HuH-7.5 (cell line): ENCODE measurements around the gene TBC1D3C.
"Not testable (repeated sequence)": the region's sequence is repeated elsewhere in the genome, so short reads cannot be mapped to it uniquely, and the experiment has no call there.

Source experiments
- DNase-seq: peaks from one replicate; pipeline ENCODE4 v3.0.0; 2011; ENCODE audit warnings: low spot score

The TBC1D3C gene

GRCh38 chr17:38068534-38068933 is at the start of gene TBC1D3C:
Gene TBC1D3C, minus strand, starts transcription at chr17:38068634. Its CDS starts 1,568 bp downstream, at chr17:38067066.
- DNase-seq: not testable (repeated sequence)

- not testable (repeated sequence) for DNase-seq
Observed at GRCh38 chr17:38099262-38099661, 30.8 kb upstream of the TBC1D3C start.

GRCh38 chr17:38094059-38094694 is 25.7 kb upstream of the TBC1D3C start:
- DNase-seq: not testable (repeated sequence)

- DNase-seq: not testable (repeated sequence)
Observed at GRCh38 chr17:38088120-38088519, 19.7 kb upstream of the TBC1D3C start.

- not testable (repeated sequence) for DNase-seq
Observed at GRCh38 chr17:38087344-38087743, 18.9 kb upstream of the TBC1D3C start.
